ENCODE results near the gene HEXA. TPM values are rescaled to one million over a fixed set of nuclear protein-coding genes. Genes with fewer than 3 reads are reported as not detected.

Gene HEXA
- total and polyA plus RNA-seq, 2 donors (not counting 1 experiment from before 2014, with no cell fraction given) = 151 to 182 TPM

DNA sequence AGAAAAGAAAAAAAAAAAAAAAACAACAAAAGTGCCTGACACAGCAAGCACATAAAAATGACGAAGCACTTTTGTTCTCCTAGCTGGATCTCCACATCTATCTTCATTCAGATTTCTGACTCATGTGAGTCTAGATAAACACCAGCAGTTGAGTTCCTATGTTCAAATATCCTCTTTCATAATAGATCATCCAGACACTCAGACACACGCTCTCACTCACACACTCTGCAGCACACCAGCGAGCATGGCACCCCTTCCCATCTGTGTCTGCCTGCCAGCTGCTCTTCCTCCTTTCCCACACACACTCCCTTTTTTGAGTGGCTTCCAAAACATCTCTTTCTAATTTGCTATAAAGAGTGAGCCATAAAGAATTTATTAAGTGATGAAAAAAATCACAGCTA is 36.0 kb downstream of the HEXA start:
- Mint-ChIP-seq H3K27ac (no peak overlapping the region), H3K4me1 (no peaks in the 10 kb centered on the region), H3K4me3 (no peak overlapping the region), H3K27me3 (no peaks in the 10 kb centered on the region), H3K9me3 (ENCODE audit: insufficient read depth) (no peaks in the 10 kb centered on the region)
- H3K36me3 ChIP-seq (replicated peaks in 1 of 2; ENCODE audit: control extremely low read depth in 1 of 2, control insufficient read depth in 1 of 2, extremely low read depth in 1 of 2, insufficient read depth in 2 of 2, low read length in 1 of 2) = peaks cover 5 to 34% of the 10 kb centered on the region in 2 experiments
- ATAC-seq (ENCODE audit: low read depth) = no peak
- no peak overlapping the region for H3K4me2 ChIP-seq (replicated peaks; ENCODE audit: low read depth, low read length, poor library complexity, severe bottlenecking)
- no peak overlapping the region for H2AFZ ChIP-seq (ENCODE audit: insufficient read depth, low read depth, low read length, poor library complexity, severe bottlenecking)
- no peak overlapping the region for H3K27ac ChIP-seq (ENCODE audit: low read length in 2 of 2)
- H4K20me1 ChIP-seq (ENCODE audit: control insufficient read depth, insufficient read depth, low read length, poor library complexity, severe bottlenecking) = no peaks in the 10 kb centered on the region
- ChIA-PET CTCF (interaction anchor here (0.6 to 1.5 kb wide), 4 partner anchors 97 to 194 kb away, joined by 3 to 4 read pairs (median 3); no protein-coding TSS in a partner anchor), POLR2A (no interaction called here)
- no peaks in the 10 kb centered on the region for H3K4me1 ChIP-seq (ENCODE audit: control insufficient read depth in 2 of 2, insufficient read depth in 2 of 2, low read length in 2 of 2)
- H3K9me3 ChIP-seq (ENCODE audit: control extremely low read depth in 1 of 3, control insufficient read depth in 2 of 3, insufficient read depth in 1 of 3, low read length in 2 of 3) = no peaks in the 10 kb centered on the region
- H3K79me2 ChIP-seq (ENCODE audit: control insufficient read depth, insufficient read depth, low read length) = no peaks in the 10 kb centered on the region
- H3K4me3 ChIP-seq (ENCODE audit: control extremely low read depth in 1 of 5, extremely low read depth in 1 of 5, insufficient read depth in 1 of 5, low read depth in 2 of 5, low read length in 4 of 5) = no peak overlapping the region
- DNase-seq = no peak
- intact Hi-C loops (cut with micrococcal nuclease) = no loop called here
- no peaks in the 10 kb centered on the region for H3K27me3 ChIP-seq (replicated peaks in 1 of 4; ENCODE audit: control extremely low read depth in 1 of 4, control insufficient read depth in 3 of 4, insufficient read depth in 4 of 4, low read length in 3 of 4)
- H3K9ac ChIP-seq (ENCODE audit: low read length) = no peak overlapping the region
- WGBS (ENCODE audit: insufficient coverage) = 85% methylated on average over 3 of the region's 3 CpGs
- TF ChIP-seq, protein P1, sequence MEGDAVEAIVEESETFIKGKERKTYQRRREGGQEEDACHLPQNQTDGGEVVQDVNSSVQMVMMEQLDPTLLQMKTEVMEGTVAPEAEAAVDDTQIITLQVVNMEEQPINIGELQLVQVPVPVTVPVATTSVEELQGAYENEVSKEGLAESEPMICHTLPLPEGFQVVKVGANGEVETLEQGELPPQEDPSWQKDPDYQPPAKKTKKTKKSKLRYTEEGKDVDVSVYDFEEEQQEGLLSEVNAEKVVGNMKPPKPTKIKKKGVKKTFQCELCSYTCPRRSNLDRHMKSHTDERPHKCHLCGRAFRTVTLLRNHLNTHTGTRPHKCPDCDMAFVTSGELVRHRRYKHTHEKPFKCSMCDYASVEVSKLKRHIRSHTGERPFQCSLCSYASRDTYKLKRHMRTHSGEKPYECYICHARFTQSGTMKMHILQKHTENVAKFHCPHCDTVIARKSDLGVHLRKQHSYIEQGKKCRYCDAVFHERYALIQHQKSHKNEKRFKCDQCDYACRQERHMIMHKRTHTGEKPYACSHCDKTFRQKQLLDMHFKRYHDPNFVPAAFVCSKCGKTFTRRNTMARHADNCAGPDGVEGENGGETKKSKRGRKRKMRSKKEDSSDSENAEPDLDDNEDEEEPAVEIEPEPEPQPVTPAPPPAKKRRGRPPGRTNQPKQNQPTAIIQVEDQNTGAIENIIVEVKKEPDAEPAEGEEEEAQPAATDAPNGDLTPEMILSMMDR (IDR thresholded peaks at IDR 0.05) = no peak
- TF ChIP-seq EZH2 (IDR thresholded peaks at IDR 0.05; ENCODE audit: borderline replicate concordance, insufficient read depth, low read depth, low read length, poor library complexity, severe bottlenecking) = no peak

DNA sequence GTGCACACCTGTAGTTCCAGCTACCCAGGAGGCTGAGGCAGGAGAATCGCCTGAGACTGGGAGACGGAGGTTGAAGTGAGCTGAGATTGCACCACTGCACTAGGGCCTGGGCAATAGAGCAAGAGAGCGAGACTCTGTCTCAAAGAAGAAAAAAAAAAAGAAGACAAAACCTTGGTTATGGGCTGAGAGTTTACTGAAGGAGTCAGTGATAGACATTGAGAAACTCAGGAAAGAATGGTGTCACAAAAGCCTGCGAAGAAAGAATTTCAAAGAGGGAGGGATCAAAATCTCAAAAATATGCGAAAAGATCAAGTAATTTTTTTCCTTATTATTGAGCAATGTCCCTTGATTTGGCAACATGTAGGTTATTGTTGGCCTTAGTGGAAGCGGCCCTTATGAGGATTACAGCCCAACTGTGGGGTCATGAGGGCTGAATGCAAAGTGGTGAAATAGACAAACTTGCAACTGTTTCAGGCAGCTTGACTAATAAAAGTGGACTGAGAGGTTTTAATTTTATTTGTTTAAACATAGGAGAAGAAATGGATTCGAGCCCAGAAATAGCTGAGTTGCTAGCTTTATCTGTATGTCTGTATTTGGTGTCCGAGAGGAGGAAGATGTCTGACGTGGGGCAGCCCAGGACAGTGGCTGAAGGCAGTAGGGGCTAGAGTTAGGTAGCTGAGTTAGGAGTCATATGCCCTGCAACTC is 37.0 kb downstream of the HEXA start:
- ChIA-PET CTCF (no interaction called here), POLR2A (interaction anchor here (0.6 kb wide), 1 partner anchor 16 kb away, joined by 6 read pairs; no protein-coding TSS in a partner anchor)
- no peaks in the 10 kb centered on the region for H3K27me3 ChIP-seq (replicated peaks in 1 of 4; ENCODE audit: control extremely low read depth in 1 of 4, control insufficient read depth in 3 of 4, insufficient read depth in 4 of 4, low read length in 3 of 4)
- H2AFZ ChIP-seq (ENCODE audit: insufficient read depth, low read depth, low read length, poor library complexity, severe bottlenecking) = no peak overlapping the region
- H3K4me1 Mint-ChIP-seq = no peaks in the 10 kb centered on the region
- WGBS (ENCODE audit: insufficient coverage) = 96% methylated on average over 9 of the region's 9 CpGs
- no peaks in the 10 kb centered on the region for H3K9me3 ChIP-seq (ENCODE audit: control extremely low read depth in 1 of 3, control insufficient read depth in 2 of 3, insufficient read depth in 1 of 3, low read length in 2 of 3)
- no peak overlapping the region for H3K4me2 ChIP-seq (replicated peaks; ENCODE audit: low read depth, low read length, poor library complexity, severe bottlenecking)
- H3K4me1 ChIP-seq (ENCODE audit: control insufficient read depth in 2 of 2, insufficient read depth in 2 of 2, low read length in 2 of 2) = no peaks in the 10 kb centered on the region
- H3K27me3 Mint-ChIP-seq = no peaks in the 10 kb centered on the region
- no peak overlapping the region for H3K27ac Mint-ChIP-seq
- no peak for DNase-seq
- no peak overlapping the region for H3K27ac ChIP-seq (ENCODE audit: low read length in 2 of 2)
- H3K36me3 ChIP-seq (replicated peaks in 1 of 2; ENCODE audit: control extremely low read depth in 1 of 2, control insufficient read depth in 1 of 2, extremely low read depth in 1 of 2, insufficient read depth in 2 of 2, low read length in 1 of 2) = peaks cover 5 to 24% of the 10 kb centered on the region in 2 experiments
- TF ChIP-seq, protein P1 (IDR thresholded peaks at IDR 0.05) = no peak
- TF ChIP-seq EZH2 (IDR thresholded peaks at IDR 0.05; ENCODE audit: borderline replicate concordance, insufficient read depth, low read depth, low read length, poor library complexity, severe bottlenecking) = no peak
- intact Hi-C loops (cut with micrococcal nuclease) = no loop called here
- H3K9ac ChIP-seq (ENCODE audit: low read length) = no peak overlapping the region
- no peaks in the 10 kb centered on the region for H3K79me2 ChIP-seq (ENCODE audit: control insufficient read depth, insufficient read depth, low read length)
- H3K4me3 Mint-ChIP-seq = no peak overlapping the region
- no peaks in the 10 kb centered on the region for H3K9me3 Mint-ChIP-seq (ENCODE audit: insufficient read depth)
- ATAC-seq (ENCODE audit: low read depth) = no peak
- no peak overlapping the region for H3K4me3 ChIP-seq (ENCODE audit: control extremely low read depth in 1 of 5, extremely low read depth in 1 of 5, insufficient read depth in 1 of 5, low read depth in 2 of 5, low read length in 4 of 5)
- no peaks in the 10 kb centered on the region for H4K20me1 ChIP-seq (ENCODE audit: control insufficient read depth, insufficient read depth, low read length, poor library complexity, severe bottlenecking)
